Eye (tissue), 1 donor: ENCODE results near the gene PCOLCE2.

Experiments used
- DNase-seq: peaks from one replicate; pipeline ENCODE4 v3.0.0-alpha.2; 2015

PCOLCE2 gene

DNA sequence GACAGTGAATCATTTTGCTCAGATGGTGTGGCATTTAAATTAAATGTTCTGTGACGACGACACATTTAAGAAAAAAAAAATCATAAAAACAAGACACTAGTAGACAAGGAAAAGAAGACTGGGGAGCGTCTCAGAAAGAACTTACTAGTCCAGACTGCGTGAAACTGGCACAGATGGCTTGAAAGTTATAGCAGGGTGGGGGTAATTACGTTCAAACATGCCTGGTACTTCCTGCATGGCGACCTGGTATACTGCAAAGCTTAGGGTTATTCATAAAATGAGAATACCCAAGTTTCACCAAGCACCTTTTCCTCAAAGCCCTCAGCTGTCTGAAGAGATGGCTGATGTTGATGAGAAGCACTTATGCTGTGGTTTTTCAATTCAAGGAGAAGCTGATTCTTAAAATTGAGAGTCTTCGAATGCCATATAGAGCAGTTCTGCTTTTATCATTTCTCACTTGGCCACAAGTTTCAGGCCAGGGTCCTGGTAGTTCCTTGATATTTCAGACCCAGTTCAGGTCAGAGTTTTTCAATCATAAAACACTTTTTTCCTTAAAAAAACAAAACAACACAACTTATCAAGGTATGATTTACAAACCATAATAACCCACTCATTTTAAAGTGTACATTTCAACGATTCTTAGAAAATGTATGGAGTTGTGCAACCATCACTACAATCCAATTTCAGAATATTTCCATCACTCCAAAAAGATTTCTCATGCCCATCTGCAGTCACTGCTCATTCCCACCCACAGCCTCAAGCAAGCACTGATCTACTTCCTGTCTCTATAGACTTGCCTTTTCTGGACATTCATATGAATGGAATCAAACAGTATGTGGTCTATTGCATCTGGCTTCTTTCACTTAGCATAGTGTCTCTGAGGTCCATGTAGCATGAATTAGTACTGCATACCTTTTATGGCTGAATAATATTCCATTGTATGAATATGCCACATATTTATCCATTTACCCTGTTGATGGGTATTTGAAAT lies 24.7 kb downstream of the PCOLCE2 start:
- DNase-seq, result no peak

DNA sequence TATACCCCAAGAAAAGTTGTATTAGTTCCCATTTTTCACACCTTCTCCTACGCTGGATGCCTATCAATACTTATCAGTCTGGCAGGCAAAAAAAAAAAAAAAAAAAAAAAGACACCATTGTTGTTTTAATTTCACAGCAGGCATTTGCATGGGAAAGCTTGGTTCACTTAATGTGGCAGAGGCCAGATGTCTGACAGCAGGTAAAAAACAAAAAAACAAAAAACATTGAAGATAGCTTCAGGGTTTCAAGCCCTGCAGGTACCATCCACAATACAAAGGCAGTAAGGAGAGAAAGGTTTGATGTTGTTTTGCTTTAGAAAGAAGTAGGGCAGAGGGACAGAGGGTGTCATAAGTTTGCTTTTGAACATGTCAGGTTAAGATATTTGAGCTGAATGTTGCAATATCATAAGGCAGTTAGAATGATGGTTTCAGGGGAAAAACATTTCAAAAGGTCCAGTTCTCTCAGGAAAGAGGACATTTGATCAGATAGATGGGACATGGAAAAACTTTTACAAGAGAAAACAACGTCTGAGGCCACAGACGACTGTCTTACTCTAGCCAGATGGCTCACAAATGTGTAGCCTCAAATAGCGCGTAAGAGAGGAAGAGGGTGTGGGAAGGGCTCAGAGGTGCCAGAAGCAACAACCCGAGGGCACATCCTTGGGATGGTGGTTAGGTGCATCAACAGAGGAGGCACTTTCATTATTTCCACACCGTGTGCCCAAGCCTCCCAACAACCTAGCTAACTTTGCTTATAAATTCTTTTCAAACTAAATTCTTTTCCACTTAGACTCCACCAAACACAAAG lies 25.7 kb downstream of the PCOLCE2 start:
- DNase-seq, result no peak

DNA sequence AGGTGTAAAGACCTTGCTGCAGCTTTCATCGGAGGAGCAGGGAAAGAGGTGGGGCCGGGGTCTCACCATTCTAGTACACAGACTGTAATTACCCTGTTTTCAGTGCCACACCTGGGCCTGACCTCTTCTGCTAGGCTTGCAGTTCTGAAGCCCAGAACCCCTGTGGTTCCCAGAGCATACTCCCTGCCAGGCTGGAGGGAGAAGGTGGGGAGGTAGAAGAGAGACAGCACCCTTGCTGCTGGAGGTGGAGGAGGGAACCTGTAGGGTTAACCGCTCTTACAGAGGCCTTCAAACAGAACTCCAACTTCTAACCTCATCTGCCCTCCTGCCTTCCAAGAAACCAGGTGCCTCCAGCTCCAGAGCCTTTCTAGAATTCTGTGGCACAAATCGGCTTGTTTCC lies 27.0 kb downstream of the PCOLCE2 start:
- DNase-seq, result no peak

DNA sequence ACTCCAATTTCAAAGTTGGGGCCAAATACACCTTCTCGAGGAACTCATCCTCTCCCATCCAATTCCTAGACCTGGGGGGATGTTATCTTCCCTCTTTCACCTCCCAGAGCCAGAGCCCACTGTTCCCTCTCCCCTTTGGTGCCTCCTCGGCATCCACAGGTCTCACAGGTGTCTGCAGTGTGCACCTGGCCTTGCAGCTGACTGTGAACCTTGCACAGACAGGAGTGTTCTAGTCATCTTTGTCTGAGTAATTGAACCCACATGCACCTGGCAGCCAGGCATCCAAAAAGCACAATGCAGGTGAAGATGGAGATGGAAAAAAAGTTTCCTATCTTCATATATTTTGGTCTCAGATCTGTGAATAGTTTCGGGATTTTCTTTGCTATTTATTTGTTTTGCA lies 30.8 kb downstream of the PCOLCE2 start:
- no peak for DNase-seq

DNA sequence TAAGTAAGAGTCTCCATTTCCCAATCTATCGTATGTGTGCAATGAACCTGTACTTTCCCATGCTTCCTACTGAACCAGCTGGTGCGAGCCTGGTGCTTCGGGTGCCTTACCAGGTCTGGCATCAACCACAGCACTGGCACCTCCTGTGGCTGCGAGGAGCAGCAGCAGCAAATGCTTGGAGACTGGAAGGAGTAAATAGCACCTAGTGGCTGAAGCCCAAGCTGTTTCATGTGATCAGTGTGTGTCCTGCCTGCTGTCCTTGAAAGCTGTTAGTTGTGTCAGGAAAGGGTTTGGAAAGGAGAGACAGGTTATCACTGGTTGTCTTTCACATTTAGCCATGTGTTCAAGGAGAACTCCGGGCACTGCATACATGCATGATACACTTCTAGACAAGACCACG lies 31.8 kb downstream of the PCOLCE2 start:
- DNase-seq, result no peak

DNA sequence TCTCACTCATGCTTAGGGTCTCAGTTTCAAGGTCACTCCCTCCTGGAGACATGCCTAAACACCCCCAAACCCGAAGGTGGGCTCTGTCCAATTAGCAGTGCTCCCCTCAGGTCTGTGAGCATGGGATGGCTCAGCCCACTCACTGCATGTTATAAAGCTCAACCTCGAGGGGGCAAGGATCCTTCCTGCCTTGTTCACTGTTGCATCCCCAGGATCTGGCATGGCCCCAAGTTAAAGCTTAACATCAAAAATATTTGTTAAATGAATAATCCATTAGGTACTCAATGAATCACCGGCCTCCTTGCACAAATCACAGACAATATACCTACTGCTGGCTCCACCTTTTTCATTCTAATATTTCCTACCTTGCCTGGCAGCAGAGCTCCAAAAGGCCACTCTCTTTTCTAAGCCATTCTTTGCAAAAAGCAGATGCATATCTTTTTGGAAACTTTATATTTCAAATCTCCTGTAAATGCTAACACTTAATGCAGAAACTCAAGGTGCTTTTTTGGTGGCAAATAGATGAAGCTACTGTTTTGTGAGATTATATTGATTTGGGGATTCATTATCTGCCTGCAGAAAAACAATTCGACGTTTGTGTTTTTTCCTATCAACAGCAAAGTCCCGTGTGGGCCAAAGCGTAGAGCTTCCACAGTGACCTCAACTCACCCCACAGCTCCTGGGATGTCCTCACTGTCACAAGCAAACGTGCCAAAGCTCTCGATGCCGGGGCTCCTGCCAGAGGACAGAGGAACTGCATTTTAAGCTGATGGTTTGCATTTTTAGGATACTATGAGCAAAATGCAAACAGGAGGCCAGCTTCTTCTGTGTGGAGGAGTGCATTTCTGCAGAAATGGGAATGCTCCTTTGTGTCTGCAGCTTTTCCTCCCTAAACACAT lies 35.4 kb downstream of the PCOLCE2 start:
- no peak for DNase-seq

DNA sequence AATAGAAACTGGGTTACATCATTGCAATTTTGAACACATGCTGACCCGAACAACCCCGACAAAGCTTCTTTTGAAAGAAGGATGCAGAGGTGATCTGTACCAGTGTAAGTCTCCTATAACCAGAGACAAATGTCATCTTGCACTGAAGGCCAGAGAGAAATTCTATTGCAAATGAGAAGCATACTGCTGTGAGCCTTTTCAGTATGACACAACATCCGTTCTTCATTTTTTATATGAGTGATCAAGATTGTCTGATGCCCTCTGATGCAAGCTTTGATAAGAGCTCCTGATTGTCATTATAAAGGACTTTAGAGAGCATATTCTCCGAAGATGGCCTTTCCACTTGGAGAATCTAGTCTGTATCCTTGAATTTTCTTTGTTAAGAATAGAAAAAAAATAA lies 36.9 kb downstream of the PCOLCE2 start:
- no peak for DNase-seq

DNA sequence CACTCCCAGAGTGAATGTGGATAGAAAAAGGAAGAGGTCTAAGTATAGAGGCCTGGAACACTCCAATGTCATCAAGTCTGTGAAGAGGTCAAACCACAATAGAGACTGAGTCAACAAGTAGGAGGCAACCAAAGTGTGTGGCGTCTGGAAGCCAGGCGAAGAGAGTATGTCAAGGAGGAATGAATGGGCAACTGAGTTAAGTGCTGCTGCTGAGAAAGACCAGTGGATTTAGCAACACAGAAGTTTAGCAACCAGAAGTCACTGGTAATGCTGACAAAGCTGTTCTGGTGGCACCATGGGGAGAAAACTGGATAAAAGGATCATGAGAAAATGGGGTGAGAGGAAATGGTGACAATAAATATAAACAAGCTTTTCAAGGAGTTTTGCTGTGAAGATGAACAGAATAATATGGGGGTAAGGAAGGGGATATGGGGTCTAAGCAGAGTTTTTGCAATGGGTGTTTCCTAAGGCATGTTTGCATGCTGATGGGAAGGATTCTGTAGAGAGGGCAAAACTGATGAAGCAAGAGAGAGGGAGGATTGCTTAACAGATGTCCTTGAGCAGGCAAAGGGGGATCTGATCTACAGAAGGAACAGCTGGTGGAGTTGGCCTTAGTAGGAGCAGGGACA lies 38.4 kb downstream of the PCOLCE2 start:
- DNase-seq, result no peak

DNA sequence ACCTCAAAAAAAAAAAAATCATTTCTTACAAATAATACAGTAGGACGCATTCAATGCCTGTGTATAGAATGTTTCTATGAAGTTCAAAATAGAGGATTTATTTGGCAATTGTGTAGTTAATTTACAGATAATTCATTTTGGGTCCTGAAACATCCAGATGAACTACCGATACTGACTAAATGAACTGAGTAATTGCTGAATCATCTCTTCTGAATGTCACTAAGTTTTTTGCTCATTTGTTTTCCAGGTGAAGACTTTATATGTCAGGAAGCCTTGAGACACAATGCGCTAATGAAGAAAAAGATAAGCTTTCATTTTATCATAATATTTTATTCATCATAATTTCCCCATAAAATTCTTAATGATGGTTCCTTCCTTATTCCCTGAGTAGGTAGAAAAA lies 39.7 kb downstream of the PCOLCE2 start:
- DNase-seq, result no peak

DNA sequence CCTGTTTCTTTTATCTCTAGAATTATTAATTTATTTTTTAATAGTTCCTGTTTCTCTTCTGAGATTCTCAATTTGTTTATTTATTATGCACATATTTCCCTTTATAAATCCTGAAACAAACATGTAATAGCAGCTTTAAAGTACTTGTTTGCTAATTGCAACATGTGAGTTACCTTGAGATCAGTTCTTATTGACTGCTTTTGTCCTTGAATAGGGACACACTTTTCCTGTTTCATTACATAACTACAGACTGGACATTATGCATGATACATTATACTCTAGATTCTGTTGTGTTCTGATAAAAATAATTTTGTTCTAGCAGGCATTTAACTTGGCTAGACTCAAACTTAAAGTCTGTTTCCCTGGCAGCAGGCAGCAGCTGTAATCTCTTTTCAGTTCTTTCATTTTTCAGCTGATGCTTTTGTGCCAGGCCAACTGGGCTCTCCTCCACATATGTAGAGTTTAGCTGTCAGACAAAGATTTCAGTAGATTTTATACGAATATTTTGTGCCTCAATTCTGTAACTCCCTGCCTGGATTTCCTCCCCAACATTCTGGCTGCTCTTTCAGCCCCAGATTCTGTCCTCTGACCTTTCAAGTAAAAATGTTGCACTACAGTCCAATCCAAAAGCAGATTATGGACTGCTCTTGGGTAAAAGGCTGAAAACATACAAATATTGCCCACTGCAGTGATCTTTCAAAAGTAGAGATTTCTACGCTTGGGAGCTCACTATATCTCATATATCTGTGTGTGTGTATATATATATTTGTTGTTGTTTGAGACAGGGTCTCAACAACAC lies 41.9 kb downstream of the PCOLCE2 start:
- no peak for DNase-seq

DNA sequence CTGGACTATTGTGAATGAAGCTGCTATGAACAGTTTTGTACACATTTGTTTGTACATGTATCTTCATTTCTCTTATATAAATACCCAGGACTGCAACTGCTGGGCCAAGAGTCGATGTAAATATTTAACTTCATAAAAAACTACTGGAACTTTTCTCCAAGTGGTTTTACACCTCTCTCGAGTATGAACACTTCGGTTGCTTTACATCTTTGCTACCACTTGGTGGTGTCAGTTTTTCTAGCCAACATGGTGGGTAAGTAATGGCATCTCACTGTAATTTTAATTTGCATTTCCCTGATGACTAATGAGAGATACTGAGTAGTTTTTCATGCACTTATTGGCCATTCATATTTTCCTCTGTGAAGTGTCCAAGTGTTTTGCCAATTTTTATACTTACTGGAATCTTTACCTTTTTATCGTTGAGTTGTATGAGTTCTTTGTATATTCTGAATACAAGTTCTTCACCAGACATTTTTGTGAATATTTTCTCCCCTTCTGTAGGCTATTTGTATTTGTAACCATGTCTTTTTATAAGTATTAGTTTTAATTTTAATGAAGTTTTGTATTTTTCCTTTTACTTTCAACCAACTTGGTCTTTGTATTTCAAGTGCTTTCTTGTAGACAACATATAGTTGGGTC lies 44.4 kb downstream of the PCOLCE2 start:
- DNase-seq, result no peak

DNA sequence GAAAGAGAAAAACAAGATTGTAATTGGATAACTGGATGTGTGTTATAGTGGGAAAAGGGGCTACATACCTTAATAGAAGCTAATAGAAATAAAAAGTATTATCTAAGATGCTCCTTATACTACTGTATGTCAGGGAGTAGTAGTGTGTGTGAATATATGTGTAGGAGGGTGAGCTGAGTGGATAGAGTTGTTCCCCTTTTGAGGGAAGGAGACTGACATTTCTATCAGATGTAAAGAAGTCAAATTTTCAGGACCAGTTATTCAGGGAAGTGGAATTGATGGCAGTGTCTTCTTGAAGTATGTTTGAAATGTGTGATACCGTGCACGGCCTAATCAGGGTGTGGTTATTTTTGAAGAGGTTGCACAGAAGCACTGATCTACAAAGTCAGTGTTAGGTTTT lies 49.1 kb downstream of the PCOLCE2 start:
- no peak for DNase-seq

DNA sequence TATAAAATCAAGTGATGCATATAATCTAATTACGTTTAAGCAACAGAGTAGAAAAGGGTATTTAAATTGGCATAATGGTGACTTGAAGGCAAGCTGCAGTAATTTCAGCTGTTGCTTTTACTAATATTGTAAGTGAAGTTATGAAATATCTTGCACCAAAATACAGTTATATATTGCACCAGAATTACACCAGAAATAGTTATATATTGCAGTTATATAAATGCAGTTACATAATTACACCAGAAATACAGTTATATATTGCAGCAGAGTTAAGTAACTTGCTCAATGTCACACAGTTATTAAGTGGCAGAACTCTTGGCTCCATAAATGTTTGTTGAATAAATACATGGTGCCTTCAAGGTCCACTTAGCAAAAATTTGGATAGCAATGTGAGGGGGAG lies 51.4 kb downstream of the PCOLCE2 start:
- no peak for DNase-seq

DNA sequence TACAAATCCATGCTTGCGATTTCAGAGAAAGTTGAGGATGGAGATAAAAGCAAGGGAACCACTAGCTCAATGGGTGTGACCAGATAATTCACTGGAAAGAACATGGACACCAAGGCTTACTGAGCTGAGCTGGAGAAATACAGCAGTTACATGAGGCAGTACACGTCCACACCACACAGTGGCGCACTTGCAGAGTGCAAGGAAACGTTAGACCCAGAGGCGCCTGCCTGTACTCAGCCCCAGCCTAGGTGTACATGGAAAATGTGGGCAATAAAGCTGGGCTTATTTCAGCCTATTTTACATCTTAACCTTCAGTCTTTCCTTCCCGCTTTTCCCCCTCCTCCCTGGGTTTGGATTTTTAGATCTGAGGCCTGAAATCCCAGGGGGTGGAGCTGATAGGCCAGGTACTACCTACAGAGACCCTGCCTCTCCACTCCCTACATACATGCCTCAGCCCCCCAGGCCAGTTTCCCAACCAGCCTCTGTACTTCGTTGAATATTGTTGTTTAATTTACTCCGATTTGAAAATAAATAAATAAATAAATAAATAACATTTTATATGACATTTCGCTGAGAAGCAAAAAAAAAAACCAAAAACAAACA lies 60.1 kb downstream of the PCOLCE2 start:
- DNase-seq, result peak; percentile 90

DNA sequence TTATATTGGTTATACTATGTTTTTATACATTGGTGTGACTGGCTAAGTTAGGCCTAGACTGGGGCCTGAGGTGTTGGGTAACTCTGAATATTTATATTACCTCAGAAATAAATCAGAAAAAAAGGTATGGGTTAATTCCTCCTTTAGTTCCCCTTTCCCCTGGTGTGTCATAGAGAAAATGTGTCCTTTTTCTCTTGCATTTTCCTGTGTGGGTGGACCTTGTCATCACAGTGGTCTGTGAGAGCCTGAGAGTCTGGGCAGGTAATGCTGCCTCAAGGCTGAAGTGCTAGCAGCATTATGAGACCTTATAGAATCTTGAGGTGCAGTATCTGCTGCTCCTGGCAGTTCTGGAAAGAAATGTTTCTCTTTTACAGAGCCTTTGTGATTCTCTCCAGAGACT lies 69.7 kb downstream of the PCOLCE2 start:
- no peak for DNase-seq

DNA sequence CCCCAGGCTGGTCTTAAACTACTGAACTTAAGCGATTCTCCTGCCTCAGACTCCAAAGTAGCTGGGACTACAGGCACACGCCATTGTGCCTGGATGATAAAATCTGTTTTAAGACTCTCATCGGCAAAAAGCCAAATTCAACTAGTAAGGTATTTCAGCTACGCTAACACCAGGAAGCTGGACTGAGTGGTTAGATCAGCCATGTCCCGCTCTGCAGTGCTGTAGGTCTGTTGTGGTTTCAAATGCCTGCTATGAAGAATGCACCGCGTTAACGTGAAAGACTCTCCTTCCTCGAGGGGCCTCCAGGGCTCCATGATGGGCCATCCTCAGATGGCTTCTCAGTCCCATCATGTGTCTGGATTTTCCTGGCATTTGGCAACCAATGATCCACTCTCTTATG lies 70.2 kb downstream of the PCOLCE2 start:
- no peak for DNase-seq

DNA sequence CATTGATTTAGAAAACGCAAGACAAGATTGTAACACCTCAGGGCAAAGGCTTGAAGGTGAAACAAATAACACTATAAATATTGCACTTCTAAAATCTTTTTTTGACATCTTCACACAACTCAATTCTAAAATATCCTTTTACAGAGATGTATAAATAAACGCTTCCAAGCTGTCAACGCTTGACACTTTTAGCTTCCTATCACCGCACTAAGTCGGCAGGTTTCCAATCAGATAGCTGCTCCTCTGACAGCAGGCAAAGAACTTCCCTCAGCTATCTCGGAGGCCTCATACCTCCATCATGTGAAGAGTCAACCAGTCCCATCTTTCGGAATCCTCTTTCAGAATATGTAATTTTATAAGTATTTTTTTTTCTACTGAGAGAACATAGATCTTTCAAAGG lies 71.0 kb downstream of the PCOLCE2 start:
- DNase-seq, result no peak

DNA sequence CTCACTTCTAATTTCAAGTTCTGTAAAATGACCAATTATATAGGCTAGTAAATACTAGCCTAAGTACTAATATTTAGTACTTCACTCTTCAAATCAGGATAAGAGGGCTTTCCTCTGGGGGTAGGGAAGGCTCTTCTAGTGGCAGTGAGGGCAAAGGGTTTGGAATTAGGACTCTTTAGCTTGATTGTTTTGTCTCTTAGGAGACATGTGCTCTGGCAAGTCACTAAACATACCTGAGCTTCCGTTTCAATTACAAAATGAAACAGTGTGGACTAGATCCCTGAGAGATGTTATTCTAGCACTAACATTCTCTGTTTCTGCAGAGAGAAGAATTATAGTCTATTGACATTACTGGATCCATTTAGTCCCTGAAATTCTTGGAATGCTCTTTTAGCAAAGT lies 71.5 kb downstream of the PCOLCE2 start:
- no peak for DNase-seq

DNA sequence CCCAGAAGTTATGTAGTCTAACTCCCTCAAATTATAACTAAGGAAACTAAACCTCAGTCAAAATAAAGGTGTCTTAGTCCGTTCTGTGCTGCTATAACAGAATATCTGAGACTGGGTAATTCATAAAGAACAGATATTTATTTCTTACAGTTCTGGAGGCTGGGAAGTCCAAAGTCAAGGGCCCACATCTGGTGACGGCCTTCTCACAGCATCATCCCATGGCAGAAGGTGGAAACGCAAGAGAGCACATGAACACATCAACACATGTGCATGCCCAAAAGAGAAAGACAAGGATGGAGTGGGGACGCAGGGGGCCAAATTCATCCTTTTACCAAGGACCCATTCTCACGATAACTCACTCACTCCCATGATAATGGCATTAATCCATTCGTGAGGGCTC lies 73.1 kb downstream of the PCOLCE2 start:
- DNase-seq, result no peak

DNA sequence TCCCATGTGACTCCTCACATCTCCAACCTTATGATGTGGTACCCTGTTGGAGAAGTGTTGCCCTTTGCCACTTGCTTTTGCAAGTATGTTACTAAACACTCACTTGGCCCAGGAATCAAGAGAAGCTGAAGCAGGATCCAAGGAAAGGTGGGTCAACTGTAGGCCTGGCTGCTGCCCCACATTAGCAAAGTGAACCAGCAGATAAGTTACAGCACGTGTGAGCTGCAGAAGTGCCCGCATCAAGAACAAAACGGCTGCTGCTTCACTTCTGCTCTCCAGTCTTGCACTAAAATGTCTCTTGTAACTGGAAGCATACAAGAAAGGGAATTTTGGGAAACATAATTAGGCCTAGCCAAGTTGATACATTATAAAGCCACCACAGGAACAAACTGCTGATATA lies 79.6 kb downstream of the PCOLCE2 start:
- DNase-seq, result no peak
